ENCODE data around the gene ZIC5. TPM values are rescaled to one million over a fixed set of nuclear protein-coding genes. Genes with fewer than 3 reads are reported as not detected.
A peak's percentile ranks its signal among the peaks of the same experiment; 100 is the strongest.

The ZIC5 gene
- total RNA-seq, 1 donor from 2014 or later = not detected

DNA sequence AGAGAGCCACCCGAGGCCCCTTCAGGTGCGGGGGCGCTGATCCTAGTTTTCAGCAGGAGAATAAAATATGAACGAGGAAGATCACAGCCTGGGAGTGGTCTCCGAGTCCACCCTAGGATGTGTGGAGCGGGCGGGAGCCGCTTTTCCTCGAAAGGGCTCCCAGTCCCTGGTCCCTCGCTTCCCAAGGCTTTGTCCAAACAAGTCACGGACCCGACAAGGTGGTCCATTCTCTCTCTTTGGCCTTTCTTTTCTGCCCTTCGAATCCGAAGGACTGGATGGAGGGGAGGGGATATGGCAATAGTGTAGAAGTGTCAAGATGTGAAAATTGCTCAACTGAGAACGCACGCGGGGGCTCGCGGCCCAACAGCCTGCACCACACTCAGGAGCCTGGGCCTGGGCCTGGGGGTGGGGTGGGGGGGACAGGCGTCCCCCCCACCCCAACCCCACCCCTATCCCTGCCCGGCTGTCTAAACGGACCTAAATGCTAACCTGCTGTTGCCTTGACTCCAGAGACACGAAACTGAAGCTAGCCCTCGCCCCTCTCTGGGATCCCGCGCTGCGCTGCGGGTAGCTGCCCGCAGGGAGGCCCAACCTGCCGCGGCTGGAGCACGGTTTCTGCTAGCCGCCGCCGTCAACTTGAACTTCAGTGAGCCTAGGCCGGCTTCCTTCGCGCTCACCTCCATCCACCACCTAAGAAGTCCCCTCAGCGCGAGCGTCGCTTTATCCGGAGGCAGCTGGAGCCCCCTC lies 17.1 kb upstream of the ZIC5 start:
- intact Hi-C loops (cut with DNase I) = no loop called here
- DNase-seq (ENCODE audit: low spot score) = no peak
- ATAC-seq = no peak

DNA sequence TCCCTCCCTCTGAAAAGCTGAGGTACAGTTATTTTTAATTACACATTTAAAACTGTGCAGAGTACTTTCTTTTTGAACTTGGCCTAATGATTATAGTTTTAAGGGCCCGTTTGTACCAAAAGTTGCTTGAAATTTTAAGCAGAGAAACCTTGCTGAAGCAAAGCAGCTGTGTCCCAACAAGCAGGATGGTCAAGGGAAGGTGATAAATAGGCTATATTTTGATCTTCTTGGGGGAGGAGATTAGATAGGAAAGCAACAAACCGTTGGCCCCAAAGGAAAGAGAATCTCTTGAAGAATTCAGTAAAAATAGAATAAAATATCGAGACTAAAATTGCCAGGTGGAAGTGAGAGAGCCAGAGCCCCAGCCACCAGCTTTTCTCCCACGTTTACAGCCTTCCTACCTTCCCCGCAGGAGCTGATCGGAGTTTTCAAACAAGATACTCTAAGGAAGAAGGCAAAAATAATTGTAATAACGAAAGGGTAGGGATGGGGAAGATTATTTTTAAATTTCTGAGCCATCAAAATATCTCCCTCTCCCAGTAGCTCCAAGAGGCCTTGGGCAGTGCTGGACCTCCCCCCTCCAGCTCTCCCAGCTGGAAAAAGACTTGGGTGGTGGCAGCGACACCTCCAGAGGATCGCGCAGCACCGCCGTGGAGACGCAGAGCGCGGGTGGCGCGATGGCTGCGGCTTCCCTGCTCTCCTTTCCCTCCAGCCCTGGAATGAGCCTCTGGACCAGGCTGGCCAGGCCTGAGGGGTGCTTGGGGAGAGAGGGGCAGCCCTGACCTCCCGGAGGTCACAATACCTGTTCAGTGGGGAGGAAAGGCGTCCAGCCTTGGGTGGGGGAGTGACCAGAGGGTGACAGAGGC lies 15.8 kb upstream of the ZIC5 start:
- peak; percentile 14 for ATAC-seq
- intact Hi-C loops (cut with DNase I) = no loop called here
- no peak for DNase-seq (ENCODE audit: low spot score)

DNA sequence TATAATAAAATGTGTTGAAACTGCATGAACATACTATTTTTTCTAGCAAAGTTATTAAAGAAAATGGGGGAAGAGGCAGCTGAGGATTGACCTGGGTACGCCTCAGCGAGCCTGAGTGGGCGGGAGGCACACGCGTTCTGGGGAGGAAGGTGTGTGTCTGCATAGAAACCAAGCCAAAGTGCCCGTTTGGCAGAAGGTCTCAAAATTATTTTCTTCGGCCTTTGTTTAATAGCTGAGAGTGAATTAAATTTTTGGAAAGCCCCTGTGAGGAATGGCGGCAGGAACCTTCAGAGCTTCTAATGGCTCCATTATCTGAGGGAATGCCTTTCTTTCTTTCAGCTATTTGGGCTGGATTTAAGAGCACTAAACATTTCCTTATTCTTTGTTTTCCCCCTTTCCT lies 15.2 kb upstream of the ZIC5 start:
- intact Hi-C loops (cut with DNase I) = no loop called here
- no peak for DNase-seq (ENCODE audit: low spot score)
- ATAC-seq = no peak

DNA sequence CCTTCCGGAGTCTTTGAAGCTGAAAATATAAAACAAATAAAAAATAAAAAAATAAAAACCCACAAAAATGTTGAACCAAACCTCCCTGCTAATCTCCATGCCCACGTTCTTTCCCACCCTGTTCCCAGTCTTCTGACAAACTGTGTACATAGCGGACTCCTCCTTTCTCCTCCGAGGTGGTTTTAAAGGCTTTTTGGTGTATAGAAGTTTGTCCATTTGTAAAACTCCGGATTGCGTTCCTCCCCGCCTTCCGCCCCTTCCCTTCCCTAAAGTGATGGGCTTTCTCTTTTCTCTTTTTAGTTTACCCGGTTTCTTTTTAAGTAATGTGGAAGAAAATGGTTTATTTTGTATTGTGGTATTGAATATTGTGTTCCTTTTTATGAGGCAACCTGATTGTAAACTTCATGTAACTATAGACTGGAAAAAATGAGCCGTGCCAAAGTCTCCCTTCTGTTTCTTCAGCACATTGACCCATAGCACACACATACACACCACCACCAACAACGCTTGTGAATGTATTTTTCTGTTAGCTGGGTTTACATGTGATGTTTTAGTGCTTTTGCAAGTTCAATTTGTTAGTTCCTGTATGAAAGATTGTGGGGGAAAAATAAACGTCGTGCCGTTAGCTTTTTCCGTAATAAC lies 14.4 kb upstream of the ZIC5 start:
- intact Hi-C loops (cut with DNase I) = no loop called here
- DNase-seq (ENCODE audit: low spot score) = no peak
- ATAC-seq = no peak

DNA sequence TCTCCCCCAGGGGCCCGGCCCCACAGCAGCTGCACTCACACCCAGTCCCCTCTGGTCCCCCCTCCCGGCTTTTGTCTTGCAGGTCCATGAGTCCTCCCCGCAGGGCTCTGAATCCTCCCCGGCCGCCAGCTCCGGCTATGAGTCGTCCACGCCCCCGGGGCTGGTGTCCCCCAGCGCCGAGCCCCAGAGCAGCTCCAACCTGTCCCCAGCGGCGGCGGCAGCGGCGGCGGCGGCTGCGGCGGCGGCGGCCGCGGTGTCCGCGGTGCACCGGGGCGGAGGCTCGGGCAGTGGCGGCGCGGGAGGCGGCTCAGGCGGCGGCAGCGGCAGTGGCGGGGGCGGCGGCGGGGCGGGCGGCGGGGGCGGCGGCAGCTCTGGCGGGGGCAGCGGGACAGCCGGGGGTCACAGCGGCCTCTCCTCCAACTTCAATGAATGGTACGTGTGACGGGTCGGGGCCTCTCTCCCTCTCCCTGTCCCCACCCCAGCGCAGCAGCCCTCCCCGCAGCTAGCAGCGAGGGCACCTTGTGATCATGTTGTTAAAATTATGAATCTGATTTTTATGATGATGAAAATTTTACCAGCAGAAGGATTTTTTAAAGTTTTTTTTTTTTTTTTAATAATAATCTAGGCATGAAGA lies 13.8 kb upstream of the ZIC5 start:
- ATAC-seq = no peak
- no peak for DNase-seq (ENCODE audit: low spot score)
- intact Hi-C loops (cut with DNase I) = no loop called here

DNA sequence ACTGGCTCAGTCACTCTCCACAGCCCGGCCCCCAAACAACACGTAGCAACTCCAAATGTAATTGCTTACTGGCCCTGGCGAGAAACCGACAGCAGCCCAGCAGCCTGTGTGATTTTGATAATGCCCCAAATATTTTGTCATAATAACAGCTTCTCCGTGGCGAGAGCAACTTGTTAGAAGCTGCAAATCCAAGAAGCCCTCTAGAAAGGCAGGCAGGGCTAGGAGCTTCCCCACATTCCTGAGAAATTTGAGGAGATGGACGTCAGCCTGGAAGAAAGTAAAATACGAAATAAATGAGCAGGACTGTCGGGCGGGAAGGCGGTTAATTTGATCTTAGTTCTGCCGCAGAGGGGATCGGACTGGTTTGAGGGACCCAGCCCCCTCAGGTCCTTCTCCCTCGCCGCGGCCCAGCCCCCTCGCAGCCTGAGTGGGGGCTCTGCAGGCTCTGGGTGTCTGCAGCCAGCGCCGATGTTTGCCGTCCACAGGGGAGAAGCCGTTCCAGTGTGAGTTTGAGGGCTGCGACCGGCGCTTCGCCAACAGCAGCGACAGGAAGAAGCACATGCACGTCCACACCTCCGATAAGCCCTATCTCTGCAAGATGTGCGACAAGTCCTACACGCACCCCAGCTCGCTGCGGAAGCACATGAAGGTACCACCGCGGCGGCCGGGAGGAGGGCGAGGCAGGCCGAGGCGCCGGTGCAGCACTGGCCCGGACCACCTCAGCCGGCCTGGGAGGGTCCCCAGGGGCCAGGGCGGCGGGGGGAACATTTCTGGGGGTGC lies 13.1 kb upstream of the ZIC5 start:
- no peak for DNase-seq (ENCODE audit: low spot score)
- no peak for ATAC-seq
- intact Hi-C loops (cut with DNase I) = no loop called here

DNA sequence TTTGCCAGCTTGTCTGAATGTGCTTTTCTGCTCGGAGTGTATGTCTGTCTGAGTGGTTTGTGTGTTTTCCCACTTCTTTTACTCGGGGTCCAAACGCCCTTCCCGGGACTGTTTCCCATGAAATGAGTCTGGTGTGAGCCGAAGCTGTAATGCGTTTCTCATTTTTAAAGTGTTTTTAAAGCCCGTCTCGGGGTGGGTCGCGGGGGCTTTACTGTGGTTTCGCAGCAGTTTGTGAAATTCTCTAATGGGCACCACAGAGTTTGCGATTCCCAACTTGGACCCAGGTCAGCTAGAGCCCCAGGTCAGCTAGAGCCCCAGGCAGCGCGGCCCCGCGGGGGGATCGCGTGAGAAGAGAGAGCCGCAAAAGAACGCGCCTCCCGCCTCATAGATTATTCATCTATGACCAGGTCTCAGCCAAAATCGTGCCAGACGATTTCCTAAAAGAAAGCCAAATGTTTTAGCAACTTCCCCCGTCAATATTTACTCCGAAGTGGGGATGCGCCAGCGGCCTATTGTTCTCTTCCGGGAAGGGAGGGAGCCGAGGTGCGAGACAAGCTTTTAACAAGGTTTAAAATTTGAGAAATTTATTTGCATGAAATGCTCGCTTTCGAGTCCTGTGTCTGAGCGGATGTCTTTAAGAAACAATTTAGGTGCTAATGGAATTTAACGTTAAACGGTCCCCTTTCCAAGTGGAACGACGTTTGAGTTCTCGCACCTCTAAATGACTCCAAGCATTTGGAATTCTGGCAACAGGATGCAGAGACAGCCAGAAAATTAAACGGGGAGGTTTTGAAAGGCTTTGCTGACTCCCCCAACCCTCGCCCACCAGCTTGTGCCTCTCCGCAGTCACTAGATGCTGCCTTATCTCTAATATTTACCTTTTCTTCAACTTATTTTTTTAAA lies 12.2 kb upstream of the ZIC5 start:
- no peak for DNase-seq (ENCODE audit: low spot score)
- ATAC-seq = no peak
- intact Hi-C loops (cut with DNase I) = no loop called here

DNA sequence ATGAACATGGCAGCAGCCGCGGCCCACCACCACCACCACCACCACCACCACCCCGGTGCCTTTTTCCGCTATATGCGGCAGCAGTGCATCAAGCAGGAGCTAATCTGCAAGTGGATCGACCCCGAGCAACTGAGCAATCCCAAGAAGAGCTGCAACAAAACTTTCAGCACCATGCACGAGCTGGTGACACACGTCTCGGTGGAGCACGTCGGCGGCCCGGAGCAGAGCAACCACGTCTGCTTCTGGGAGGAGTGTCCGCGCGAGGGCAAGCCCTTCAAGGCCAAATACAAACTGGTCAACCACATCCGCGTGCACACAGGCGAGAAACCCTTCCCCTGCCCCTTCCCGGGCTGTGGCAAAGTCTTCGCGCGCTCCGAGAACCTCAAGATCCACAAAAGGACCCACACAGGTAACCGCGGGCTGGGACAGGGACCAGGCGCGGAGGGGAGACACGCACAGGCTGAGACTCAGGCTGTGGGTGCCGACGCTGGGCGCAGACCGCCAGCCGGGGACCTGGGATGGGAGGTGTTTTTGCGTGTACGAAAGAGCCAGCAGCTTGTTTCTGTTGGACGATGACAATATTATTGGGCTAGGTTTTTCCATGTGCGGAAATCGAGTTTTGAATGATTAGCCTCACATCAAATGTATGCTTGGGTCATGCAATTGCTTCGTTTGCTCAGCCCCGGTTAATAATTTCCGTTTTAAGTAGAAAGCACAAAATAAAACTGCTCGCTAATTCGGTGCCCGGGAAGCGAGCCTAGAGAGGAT lies 11.3 kb upstream of the ZIC5 start:
- intact Hi-C loops (cut with DNase I) = no loop called here
- DNase-seq (ENCODE audit: low spot score) (no peak), ATAC-seq (no peak)

DNA sequence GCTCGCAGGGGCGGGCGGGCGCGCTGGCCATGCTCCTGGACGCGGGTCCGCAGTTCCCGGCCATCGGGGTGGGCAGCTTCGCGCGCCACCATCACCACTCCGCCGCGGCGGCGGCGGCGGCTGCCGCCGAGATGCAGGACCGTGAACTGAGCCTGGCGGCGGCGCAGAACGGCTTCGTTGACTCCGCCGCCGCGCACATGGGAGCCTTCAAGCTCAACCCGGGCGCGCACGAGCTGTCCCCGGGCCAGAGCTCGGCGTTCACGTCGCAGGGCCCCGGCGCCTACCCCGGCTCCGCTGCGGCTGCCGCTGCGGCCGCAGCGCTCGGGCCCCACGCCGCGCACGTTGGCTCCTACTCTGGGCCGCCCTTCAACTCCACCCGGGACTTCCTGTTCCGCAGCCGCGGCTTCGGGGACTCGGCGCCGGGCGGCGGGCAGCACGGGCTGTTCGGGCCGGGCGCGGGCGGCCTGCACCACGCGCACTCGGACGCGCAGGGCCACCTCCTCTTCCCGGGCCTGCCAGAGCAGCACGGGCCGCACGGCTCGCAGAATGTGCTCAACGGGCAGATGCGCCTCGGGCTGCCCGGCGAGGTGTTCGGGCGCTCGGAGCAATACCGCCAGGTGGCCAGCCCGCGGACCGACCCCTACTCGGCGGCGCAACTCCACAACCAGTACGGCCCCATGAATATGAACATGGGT lies 10.6 kb upstream of the ZIC5 start:
- ATAC-seq (no peak), DNase-seq (ENCODE audit: low spot score) (no peak)
- intact Hi-C loops (cut with DNase I) = no loop called here

DNA sequence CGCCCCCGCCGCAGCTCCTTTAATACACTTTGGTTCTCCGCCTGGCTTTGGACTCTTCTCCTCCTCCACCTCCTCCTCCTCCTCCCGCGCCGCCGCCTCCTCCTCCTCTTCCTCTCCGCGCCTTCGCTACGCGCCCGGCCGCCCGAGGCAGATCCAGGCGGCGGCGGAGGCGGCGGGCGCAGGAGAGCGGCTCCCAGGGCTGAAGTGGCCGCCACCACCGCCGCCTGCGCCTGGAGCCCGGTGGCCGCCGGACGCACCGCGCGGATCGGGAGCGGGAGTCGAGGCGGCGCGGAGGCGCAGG lies 10.1 kb upstream of the ZIC5 start, which contains the start of gene ZIC2:
ZIC2 (plus strand) TSS at position 50 of the 301 bp plus-strand sequence. CDS start 281 bp downstream, outside the sequence.
- intact Hi-C loops (cut with DNase I) = no loop called here
- ATAC-seq = no peak
- DNase-seq (ENCODE audit: low spot score) = no peak

DNA sequence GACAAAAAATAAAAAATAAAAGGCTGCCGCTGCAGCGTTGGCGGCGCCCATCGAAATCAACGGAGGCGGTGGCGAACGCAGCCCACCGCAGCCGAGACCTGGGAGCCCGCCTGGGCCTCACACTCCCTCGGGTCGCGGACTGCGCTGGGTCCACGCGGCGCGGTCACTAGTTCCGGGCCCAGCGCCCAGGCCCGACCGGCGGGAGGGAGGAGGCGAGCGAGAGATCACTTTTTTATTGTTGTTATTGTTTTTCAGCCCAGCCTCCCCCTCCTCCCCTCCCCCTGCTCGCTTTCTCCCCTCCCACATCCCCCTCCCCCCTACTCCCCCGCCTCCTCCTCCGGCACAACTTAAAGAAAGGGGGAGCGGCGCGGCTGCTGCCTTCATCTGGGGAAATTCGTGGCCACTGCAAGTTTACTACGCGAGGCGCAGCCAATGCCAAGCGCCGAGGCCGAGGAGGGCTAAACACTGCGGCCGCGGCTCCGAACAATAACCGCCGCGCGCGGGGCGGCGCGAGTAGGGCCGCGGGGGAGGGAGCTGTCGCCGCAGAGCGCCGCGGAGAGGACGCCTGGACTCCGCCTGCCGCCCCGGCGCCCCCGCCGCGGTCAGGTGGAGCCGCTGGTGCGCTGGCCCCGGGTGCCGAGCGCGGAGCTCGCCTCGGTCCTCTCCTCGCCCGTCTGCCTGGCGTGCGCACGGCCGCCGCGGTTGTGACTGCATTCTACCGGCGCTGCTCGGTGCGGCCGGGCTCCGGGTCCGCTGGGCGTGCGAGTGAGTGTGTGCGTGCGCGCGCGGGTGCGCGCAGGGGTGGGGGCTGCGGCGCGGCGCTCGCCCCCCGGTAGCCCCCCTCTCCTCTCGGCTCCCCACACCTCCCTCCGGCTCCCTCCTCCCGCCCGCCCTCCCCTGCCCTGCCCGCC lies 9.5 kb upstream of the ZIC5 start:
- DNase-seq (ENCODE audit: low spot score) (no peak), ATAC-seq (no peak)
- intact Hi-C loops (cut with DNase I) = no loop called here

DNA sequence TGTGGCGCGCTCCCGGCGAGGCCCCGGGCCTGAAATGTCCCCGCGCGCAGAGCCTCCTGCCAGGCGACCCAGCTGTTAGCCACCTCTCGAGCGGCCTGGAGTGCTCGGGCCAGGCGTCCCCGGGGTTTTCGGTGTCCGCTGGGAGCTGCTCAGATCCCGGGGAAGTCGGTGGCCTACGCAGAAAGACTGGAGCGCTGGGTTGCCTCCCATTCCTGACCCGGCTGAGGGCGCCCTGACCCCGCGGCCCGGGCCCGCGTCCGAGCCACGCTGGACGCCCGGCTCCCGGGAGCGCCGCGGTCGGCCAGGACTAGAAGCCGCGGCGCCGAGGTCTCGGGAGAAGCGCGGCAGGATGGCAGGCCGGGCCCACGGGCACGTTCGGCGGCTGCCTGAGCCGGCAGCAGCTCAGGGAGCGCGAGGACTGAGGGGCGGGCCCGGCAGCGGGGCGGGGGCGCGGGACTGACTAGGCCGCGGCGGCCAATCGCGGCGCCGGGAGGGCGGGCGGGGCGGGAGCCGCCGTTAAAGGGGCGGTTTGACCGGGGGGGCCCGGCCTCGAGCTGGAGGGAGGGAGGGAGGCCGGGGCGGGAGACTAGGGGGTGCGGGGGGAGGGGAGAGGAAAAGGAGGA lies 8.7 kb upstream of the ZIC5 start:
- intact Hi-C loops (cut with DNase I) = no loop called here
- DNase-seq (ENCODE audit: low spot score) (no peak), ATAC-seq (peak; percentile 51)

DNA sequence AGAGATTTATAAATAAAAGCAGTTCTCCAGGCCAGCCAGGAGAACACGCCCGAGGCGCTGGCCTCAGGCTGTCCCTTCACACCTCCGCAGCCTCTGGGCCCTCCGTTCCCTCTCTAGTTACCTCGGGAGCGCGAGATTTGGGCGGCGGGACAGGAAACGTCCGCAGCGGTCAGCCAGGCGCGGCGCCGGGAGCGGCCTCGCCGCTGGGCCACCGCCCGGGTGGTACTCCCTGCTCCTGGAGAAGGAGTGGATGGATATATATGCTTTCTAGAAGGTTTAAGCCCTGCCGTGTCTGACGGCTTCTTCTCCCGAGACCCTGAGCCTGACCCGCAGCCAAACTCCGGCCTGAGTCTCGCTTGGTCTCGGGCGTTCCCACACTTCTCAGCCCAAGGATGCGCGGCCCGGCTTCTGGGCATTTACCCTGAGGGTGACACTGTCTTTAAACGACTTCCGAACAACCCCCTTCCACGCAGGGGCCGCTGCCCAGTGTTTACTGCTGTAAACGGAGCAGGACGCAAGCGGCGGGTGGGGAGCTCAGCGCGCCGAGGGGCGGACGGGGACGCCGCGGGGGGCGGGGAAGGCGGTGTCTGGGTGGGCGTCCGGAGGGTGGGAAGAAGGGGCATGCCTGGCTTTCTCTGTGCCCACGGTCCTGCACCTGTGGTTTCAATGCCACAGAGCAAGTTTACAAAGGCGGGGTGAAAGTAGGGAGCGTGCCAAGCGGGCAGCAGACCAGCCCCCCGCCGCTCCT lies 8.1 kb upstream of the ZIC5 start:
- intact Hi-C loops (cut with DNase I) = no loop called here
- ATAC-seq = no peak
- peak; percentile 58 for DNase-seq (ENCODE audit: low spot score)

DNA sequence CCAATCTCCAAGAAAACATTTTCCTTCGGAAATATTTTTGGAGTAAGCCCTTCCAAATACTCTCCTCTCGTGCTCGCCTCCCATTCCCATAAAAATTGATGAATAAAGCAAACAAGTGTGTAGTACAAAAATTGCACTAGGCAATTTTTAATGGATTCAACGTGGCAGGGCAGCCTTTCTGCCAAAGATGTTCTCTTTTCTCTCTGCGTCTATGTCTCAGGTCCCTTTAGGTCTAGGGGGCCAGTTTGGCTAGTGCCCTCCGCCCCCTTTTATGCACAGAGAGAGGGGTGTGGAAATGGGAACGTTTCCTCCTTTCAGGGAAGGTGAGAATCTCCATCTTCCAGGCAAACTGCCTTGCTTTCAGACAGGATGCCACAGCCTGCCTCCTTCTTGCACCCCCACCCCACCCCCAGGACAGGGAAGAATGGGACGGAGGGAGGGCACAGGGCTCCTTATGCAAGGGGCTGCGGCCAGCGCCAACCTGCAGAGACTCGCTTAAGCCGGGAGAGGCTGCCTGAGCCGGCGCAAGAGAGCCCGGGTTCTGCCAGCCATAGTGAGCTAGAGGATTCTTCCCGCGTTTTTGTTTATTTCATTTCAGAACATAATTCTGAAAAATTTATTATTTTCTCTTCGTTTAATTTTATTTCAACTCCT lies 7.4 kb upstream of the ZIC5 start:
- no peak for ATAC-seq
- peak; percentile 44 for DNase-seq (ENCODE audit: low spot score)
- intact Hi-C loops (cut with DNase I) = no loop called here

Measured in sciatic nerve (tissue), 2 donors.